Effector memory CD8-positive, alpha-beta T cell (primary cell): ENCODE measurements around the gene ACER3.
"Not testable (repeated sequence)": the region's sequence is repeated elsewhere in the genome, so short reads cannot be mapped to it uniquely, and the experiment has no call there.

ENCODE experiments used
- ATAC-seq: fragments of 150-1000 bp; cut with Tn5 transposase; replicated peaks from 2 replicates; pipeline ENCODE4 v1.10.0; 2021; ENCODE audit warnings: mild to moderate bottlenecking, moderate library complexity
- DNase-seq, 3 experiments: peaks; one replicate each; pipeline ENCODE4 v3.0.0; 2021
- H3K27ac Mint-ChIP-seq, 2 donors: one replicate each; pipeline ENCODE4 v1.8.0; 2022; ENCODE audit warnings: mild to moderate bottlenecking in 2 of 2, mixed read lengths in 2 of 2, moderate library complexity in 2 of 2
- H3K27me3 Mint-ChIP-seq, 2 donors: one replicate each; pipeline ENCODE4 v1.8.0; 2022; ENCODE audit warnings: mixed read lengths in 2 of 2
- H3K36me3 Mint-ChIP-seq: one replicate; pipeline ENCODE4 v1.8.0; 2022; ENCODE audit warnings: mild to moderate bottlenecking, moderate library complexity, mixed read lengths; ENCODE audit not compliant: insufficient read depth
- H3K4me1 Mint-ChIP-seq, 2 donors: one replicate each; pipeline ENCODE4 v1.8.0; 2022; ENCODE audit warnings: low read depth in 2 of 2, mixed read lengths in 2 of 2
- H3K4me3 Mint-ChIP-seq, 2 donors: one replicate each; pipeline ENCODE4 v1.8.0; 2022; ENCODE audit warnings: mild to moderate bottlenecking in 2 of 2, mixed read lengths in 2 of 2, moderate library complexity in 2 of 2
- H3K9me3 Mint-ChIP-seq, 2 donors: one replicate each; pipeline ENCODE4 v1.8.0; 2022; ENCODE audit warnings: mixed read lengths in 2 of 2

The ACER3 gene

GRCh38 chr11:76862794-76863193 lies 2.1 kb downstream of the ACER3 start:
- not testable (repeated sequence) for H3K27me3 Mint-ChIP-seq, ATAC-seq, H3K36me3 Mint-ChIP-seq, H3K9me3 Mint-ChIP-seq, H3K4me3 Mint-ChIP-seq, DNase-seq, H3K27ac Mint-ChIP-seq
- peaks cover 13 to 14% of the 10 kb centered on the region in 2 donors for H3K4me1 Mint-ChIP-seq

DNA sequence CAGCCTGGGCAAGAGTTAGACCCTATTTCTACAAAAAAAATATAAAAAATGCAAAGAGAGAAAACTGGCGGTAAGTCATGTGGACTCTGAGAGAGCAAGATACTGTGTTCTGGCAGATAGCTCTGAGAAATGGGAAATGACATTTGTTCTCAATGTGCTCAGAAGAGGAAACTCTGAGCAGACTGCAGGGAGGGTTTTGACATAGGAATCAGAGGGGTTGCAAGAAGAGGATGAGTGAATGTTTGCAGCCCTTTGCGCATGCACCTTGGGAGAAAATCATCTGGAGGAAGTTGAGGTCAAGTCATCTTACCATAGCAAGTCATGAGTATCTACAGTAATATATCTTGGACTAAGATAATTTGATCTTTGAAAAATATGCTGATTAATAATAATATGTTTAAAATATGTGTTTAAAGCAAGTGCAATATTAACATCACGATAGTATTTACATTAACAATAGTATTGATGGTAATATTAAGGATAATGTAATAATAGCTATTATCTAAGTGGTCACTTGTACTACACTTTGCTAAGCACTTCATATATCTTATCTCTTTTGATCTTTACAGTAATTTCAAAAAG lies 2.6 kb downstream of the ACER3 start:
- Mint-ChIP-seq H3K27ac (no peak overlapping the region), H3K4me1 (peaks cover 13 to 15% of the 10 kb centered on the region in 2 donors), H3K4me3 (no peak overlapping the region), H3K27me3 (no peaks in the 10 kb centered on the region), H3K36me3 (no peaks in the 10 kb centered on the region), H3K9me3 (no peaks in the 10 kb centered on the region)
- ATAC-seq (no peak), DNase-seq (no peak)

- Mint-ChIP-seq H3K4me3 (no peak overlapping the region), H3K27ac (no peak overlapping the region), H3K27me3 (no peaks in the 10 kb centered on the region), H3K4me1 (peaks cover 4 to 8% of the 10 kb centered on the region in 2 donors), H3K36me3 (no peaks in the 10 kb centered on the region), H3K9me3 (no peaks in the 10 kb centered on the region)
- no peak for DNase-seq
- ATAC-seq, result no peak
These were observed 12.5 kb downstream of the ACER3 start for GRCh38 chr11:76872959-76873827.

DNA sequence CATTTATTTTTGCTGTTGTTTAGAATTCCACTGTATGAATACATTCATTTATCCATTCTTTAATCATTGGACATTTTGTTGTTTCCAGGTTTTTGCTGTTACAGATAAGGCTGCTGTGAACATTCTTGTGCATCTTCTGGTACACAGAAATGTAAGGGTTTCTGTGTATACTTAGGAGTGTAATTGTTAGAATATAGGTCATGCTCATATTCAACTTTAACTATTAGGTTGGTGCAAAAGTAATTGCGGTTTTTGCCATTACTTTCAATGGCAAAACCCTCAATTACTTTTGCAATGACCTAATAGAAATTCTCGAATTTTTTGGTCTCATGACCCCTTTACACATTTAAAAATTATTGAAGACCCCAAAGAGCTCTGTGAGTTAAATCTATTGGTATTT lies 17.3 kb downstream of the ACER3 start:
- no peaks in the 10 kb centered on the region for H3K9me3 Mint-ChIP-seq
- no peak overlapping the region for H3K4me3 Mint-ChIP-seq
- H3K36me3 Mint-ChIP-seq, result no peaks in the 10 kb centered on the region
- H3K27me3 Mint-ChIP-seq, result no peaks in the 10 kb centered on the region
- DNase-seq (no peak), ATAC-seq (no peak)
- H3K27ac Mint-ChIP-seq, result no peak overlapping the region
- H3K4me1 Mint-ChIP-seq, result peaks cover 2 to 11% of the 10 kb centered on the region in 2 donors

GRCh38 chr11:76880314-76880713 lies 19.6 kb downstream of the ACER3 start:
- Mint-ChIP-seq H3K36me3 (no peaks in the 10 kb centered on the region), H3K4me1 (peaks cover 7 to 20% of the 10 kb centered on the region in 2 donors), H3K9me3 (no peaks in the 10 kb centered on the region), H3K27ac (no peak overlapping the region), H3K4me3 (no peak overlapping the region), H3K27me3 (no peaks in the 10 kb centered on the region)
- DNase-seq (no peak), ATAC-seq (no peak)

- no peaks in the 10 kb centered on the region for H3K36me3 Mint-ChIP-seq
- H3K27me3 Mint-ChIP-seq, result no peaks in the 10 kb centered on the region
- H3K4me1 Mint-ChIP-seq, result peaks cover 11 to 24% of the 10 kb centered on the region in 2 donors
- DNase-seq, result no peak
- no peak overlapping the region for H3K4me3 Mint-ChIP-seq
- no peaks in the 10 kb centered on the region for H3K9me3 Mint-ChIP-seq
- ATAC-seq, result no peak
- H3K27ac Mint-ChIP-seq, result no peak overlapping the region
These were observed 20.2 kb downstream of the ACER3 start for GRCh38 chr11:76880956-76881355.

GRCh38 chr11:76885390-76886097 lies 24.8 kb downstream of the ACER3 start:
- no peak for DNase-seq
- no peak overlapping the region for H3K4me3 Mint-ChIP-seq
- no peaks in the 10 kb centered on the region for H3K36me3 Mint-ChIP-seq
- H3K9me3 Mint-ChIP-seq, result no peaks in the 10 kb centered on the region
- no peaks in the 10 kb centered on the region for H3K27me3 Mint-ChIP-seq
- H3K27ac Mint-ChIP-seq, result no peak overlapping the region
- no peak for ATAC-seq
- H3K4me1 Mint-ChIP-seq, result peaks cover 9 to 22% of the 10 kb centered on the region in 2 donors

DNA sequence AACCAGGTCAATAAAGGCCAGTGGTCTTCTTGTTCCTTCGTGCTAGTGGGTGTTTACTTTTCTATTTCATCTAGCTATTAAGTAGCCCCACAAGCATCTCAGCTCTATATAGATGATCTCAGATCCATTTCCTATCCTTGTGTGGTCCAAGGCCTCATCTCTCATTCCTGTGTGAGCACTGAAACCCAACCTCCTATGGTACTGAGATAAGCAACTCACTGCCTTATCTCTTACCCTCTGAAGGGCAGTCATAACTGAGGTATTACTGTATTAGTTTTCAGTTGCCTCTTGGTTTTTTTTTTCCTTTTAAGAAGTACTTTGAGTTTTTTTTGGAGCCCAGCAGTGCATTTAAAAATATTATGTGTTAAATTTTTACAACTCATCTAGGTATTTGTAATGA lies 28.3 kb downstream of the ACER3 start:
- DNase-seq (no peak), ATAC-seq (no peak)
- H3K27ac Mint-ChIP-seq, result no peak overlapping the region
- peaks cover 7 to 17% of the 10 kb centered on the region in 2 donors for H3K4me1 Mint-ChIP-seq
- H3K27me3 Mint-ChIP-seq, result no peaks in the 10 kb centered on the region
- no peaks in the 10 kb centered on the region for H3K36me3 Mint-ChIP-seq
- H3K9me3 Mint-ChIP-seq, result no peaks in the 10 kb centered on the region
- no peak overlapping the region for H3K4me3 Mint-ChIP-seq

GRCh38 chr11:76889411-76889975 lies 28.8 kb downstream of the ACER3 start:
- Mint-ChIP-seq H3K27me3 (no peaks in the 10 kb centered on the region), H3K27ac (no peak overlapping the region), H3K4me1 (peaks cover 7 to 15% of the 10 kb centered on the region in 2 donors), H3K4me3 (no peak overlapping the region), H3K36me3 (no peaks in the 10 kb centered on the region), H3K9me3 (no peaks in the 10 kb centered on the region)
- ATAC-seq (no peak), DNase-seq (no peak)

- Mint-ChIP-seq H3K27me3 (no peaks in the 10 kb centered on the region), H3K36me3 (no peaks in the 10 kb centered on the region), H3K9me3 (no peaks in the 10 kb centered on the region), H3K4me1 (peaks cover 6 to 10% of the 10 kb centered on the region in 2 donors), H3K4me3 (no peak overlapping the region), H3K27ac (no peak overlapping the region)
- ATAC-seq, result no peak
- no peak for DNase-seq
These were observed 29.6 kb downstream of the ACER3 start for GRCh38 chr11:76890329-76890728.

- no peak for DNase-seq
- Mint-ChIP-seq H3K4me3 (no peak overlapping the region), H3K27me3 (no peaks in the 10 kb centered on the region), H3K4me1 (peaks cover 1% of the 10 kb centered on the region in 2 donors), H3K27ac (no peak overlapping the region), H3K36me3 (no peaks in the 10 kb centered on the region), H3K9me3 (no peaks in the 10 kb centered on the region)
- no peak for ATAC-seq
These were observed 30.6 kb downstream of the ACER3 start for GRCh38 chr11:76891285-76891684.

GRCh38 chr11:76891793-76892192 lies 31.1 kb downstream of the ACER3 start:
- no peaks in the 10 kb centered on the region for H3K27me3 Mint-ChIP-seq
- H3K36me3 Mint-ChIP-seq, result no peaks in the 10 kb centered on the region
- H3K9me3 Mint-ChIP-seq, result no peaks in the 10 kb centered on the region
- ATAC-seq, result no peak
- H3K4me1 Mint-ChIP-seq, result peaks cover 0 to 1% of the 10 kb centered on the region in 2 donors
- no peak overlapping the region for H3K27ac Mint-ChIP-seq
- DNase-seq, result no peak
- no peak overlapping the region for H3K4me3 Mint-ChIP-seq

DNA sequence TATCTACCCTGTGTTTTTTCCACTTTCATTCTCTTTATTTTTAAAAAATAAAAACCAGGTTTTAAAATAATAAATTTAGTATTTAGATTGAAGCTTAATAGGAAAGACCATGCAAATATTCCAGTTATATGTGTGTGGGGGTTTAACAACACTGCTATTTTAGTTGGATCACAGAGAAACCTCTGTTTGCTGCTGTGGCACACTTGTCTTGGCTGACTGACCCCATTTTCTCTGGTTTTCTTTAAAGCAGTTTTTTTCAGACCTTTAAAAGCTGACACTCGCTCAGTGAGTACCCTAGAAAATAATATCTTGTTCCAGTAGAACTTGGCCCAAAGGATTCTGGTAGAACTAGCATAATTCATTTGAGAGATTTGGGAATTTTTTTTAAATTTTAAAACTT lies 31.6 kb downstream of the ACER3 start:
- H3K9me3 Mint-ChIP-seq, result no peaks in the 10 kb centered on the region
- H3K27me3 Mint-ChIP-seq, result no peaks in the 10 kb centered on the region
- no peak for ATAC-seq
- H3K4me1 Mint-ChIP-seq, result peaks cover 0 to 1% of the 10 kb centered on the region in 2 donors
- H3K27ac Mint-ChIP-seq, result no peak overlapping the region
- H3K4me3 Mint-ChIP-seq, result no peak overlapping the region
- DNase-seq, result no peak
- no peaks in the 10 kb centered on the region for H3K36me3 Mint-ChIP-seq
